Measurements from ENCODE around the gene WWC1. TPM values are rescaled to one million over a fixed set of nuclear protein-coding genes. Genes with fewer than 3 reads are reported as not detected.

WWC1 gene
- total RNA-seq, 2 donors from 2014 or later = 40.0 to 49.4 TPM

- DNase-seq = no peak
- no peak for ATAC-seq
- Histone ChIP-seq H3K4me1 (no peaks in the 10 kb centered on the region), H3K4me3 (no peak overlapping the region), H3K27ac (no peak overlapping the region), H3K36me3 (replicated peaks in 1 of 2; ENCODE audit: insufficient read depth in 1 of 2, low read depth in 2 of 2) (no peaks in the 10 kb centered on the region), H3K9me3 (no peaks in the 10 kb centered on the region), H3K27me3 (no peaks in the 10 kb centered on the region)
- 94 to 97% methylated on average over 4 of the region's 4 CpGs for WGBS, 2 donors
- TF ChIP-seq POLR2A (IDR thresholded peaks at IDR 0.05) (no peak), CTCF (IDR thresholded peaks at IDR 0.05) (no peak)
- intact Hi-C loops (cut with DNase I) = no loop called here
Measured at GRCh38 chr5:168378741-168379140, 87.3 kb downstream of the WWC1 start.

- TF ChIP-seq POLR2A (IDR thresholded peaks at IDR 0.05) (no peak), CTCF (IDR thresholded peaks at IDR 0.05) (no peak)
- peaks cover under 1 to 8% of the 10 kb centered on the region in 2 donors for H3K36me3 ChIP-seq (replicated peaks in 1 of 2; ENCODE audit: insufficient read depth in 1 of 2, low read depth in 2 of 2)
- H3K27me3 ChIP-seq = no peaks in the 10 kb centered on the region
- ATAC-seq (no peak), DNase-seq (no peak)
- no peaks in the 10 kb centered on the region for H3K9me3 ChIP-seq
- no peak overlapping the region for H3K4me3 ChIP-seq
- H3K27ac ChIP-seq = peak overlapping the region in 1 of 4 donors; percentile 53
- H3K4me1 ChIP-seq = no peaks in the 10 kb centered on the region
- intact Hi-C loops (cut with DNase I) = no loop called here
- 74 to 88% methylated on average over 3 of the region's 3 CpGs for WGBS, 2 donors
Measured at GRCh38 chr5:168382421-168382820, 91.0 kb downstream of the WWC1 start.

GRCh38 chr5:168390491-168390890 lies 99.0 kb downstream of the WWC1 start:
- H3K9me3 ChIP-seq = no peaks in the 10 kb centered on the region
- no peaks in the 10 kb centered on the region for H3K27me3 ChIP-seq
- no peak for TF ChIP-seq CTCF (IDR thresholded peaks at IDR 0.05)
- no peak for TF ChIP-seq POLR2A (IDR thresholded peaks at IDR 0.05)
- H3K27ac ChIP-seq = peak overlapping the region in 1 of 4 donors; percentile 36
- no peaks in the 10 kb centered on the region for H3K4me1 ChIP-seq
- intact Hi-C loops (cut with DNase I) = no loop called here
- ATAC-seq (no peak), DNase-seq (peak in 2 of 4 donors; percentile 33 to 79)
- 40 to 50% methylated on average over 1 to 4 of the region's 4 CpGs for WGBS, 2 donors
- H3K4me3 ChIP-seq = no peak overlapping the region
- peaks cover 4 to 6% of the 10 kb centered on the region in 2 donors for H3K36me3 ChIP-seq (replicated peaks in 1 of 2; ENCODE audit: insufficient read depth in 1 of 2, low read depth in 2 of 2)

GRCh38 chr5:168393773-168394172 lies 102.3 kb downstream of the WWC1 start:
- no peaks in the 10 kb centered on the region for H3K9me3 ChIP-seq
- TF ChIP-seq CTCF (IDR thresholded peaks at IDR 0.05) = no peak
- TF ChIP-seq POLR2A (IDR thresholded peaks at IDR 0.05) = no peak
- WGBS, 2 donors = 79 to 81% methylated on average over 3 of the region's 3 CpGs
- intact Hi-C loops (cut with DNase I) = no loop called here
- no peaks in the 10 kb centered on the region for H3K27me3 ChIP-seq
- ATAC-seq = no peak
- no peaks in the 10 kb centered on the region for H3K4me1 ChIP-seq
- no peak overlapping the region for H3K4me3 ChIP-seq
- H3K27ac ChIP-seq = no peak overlapping the region
- no peak for DNase-seq
- H3K36me3 ChIP-seq (replicated peaks in 1 of 2; ENCODE audit: insufficient read depth in 1 of 2, low read depth in 2 of 2) = peaks cover 0 to 3% of the 10 kb centered on the region in 2 donors

- peaks cover 0 to 8% of the 10 kb centered on the region in 2 donors for H3K36me3 ChIP-seq (replicated peaks in 1 of 2; ENCODE audit: insufficient read depth in 1 of 2, low read depth in 2 of 2)
- no peak overlapping the region for H3K4me3 ChIP-seq
- 82 to 84% methylated on average over 4 of the region's 4 CpGs for WGBS, 2 donors
- TF ChIP-seq POLR2A (IDR thresholded peaks at IDR 0.05) (no peak), CTCF (IDR thresholded peaks at IDR 0.05) (no peak)
- no peaks in the 10 kb centered on the region for H3K27me3 ChIP-seq
- no peak for DNase-seq
- no peaks in the 10 kb centered on the region for H3K9me3 ChIP-seq
- intact Hi-C loops (cut with DNase I) = no loop called here
- H3K27ac ChIP-seq = peak overlapping the region in 3 of 4 donors; percentile 54 to 64 (median 59)
- peaks cover 9% of the 10 kb centered on the region for H3K4me1 ChIP-seq
- ATAC-seq = no peak
Measured at GRCh38 chr5:168400429-168401220, 109.2 kb downstream of the WWC1 start.

All from body of pancreas (tissue), 4 donors.